ENCODE data around the gene FRMPD4.

FRMPD4 gene

DNA sequence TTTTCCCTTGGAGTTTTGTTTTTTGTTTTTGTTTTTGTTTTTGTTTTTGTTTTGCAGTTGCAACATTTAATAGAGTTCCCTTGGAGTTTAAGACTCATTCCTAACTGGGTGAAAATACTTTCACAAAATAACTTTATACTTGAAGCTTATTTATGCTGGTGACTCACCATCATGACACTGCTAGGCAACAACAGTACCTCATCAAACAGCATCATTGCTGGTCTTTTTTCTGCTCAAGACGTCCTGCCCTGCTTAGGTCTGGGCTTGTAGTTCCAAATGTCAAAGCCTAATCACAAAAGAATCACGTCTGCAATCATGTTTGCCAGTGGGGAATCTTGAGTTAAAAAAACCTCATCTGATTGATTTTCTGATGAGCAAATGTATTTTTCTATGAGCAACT lies 547.3 kb downstream of the FRMPD4 start:
- DNase-seq, result no peak

DNA sequence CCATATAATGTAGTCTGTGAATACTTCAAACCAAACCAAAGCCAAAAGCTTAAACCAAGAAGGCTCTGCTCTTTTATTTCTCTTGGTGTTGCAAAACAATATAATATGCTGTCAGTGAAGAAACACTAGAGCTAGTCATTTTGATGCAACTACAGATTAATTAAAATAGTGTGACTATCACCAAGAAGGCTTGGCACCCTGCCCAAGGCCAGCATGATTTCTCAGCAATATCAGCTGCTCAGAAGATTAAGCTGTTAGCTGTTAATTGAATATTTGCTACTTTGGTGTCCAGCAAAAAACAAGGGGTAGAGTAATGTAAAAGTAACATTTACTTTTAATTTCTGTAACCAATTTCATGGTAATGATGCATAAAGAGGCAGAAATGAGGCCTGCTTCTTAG lies 548.1 kb downstream of the FRMPD4 start:
- DNase-seq, result no peak

DNA sequence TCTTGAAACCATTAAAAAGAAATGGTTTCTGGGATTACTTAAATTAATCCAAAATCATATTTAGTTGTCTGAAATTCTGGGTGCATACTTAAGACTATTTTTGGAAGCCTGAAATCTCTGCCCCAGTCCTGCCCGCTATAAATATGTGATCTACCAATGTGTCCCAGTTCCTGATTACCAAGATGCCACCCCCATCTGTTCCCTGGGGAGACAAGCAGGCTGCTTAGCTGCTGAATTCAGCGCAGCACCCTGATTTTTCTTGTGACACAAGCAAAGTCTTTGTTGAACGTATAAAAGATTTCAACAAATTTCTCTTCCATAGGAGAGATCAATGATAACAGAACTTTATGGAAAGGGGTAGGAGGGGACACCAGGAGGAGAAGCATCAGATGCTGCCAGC lies 552.4 kb downstream of the FRMPD4 start:
- DNase-seq, result no peak

DNA sequence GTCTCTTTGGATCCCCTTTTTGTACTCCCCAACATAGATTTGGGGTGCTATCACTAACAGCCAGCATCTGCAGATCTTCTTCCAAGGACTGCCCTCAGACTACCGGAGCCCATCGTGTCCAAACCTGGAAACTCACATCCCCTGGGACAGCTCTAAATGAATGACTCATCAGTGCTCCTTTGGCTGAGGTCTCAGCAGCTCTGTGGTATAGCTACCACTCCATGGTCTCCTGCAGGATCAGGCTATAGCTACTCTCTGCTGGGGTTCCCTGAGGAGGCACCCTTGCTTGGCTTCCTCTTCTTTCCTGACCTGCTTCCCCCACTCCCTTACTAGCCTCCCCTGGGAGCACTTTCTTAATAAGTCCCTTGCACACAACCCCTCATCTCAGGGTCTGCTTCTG lies 555.5 kb downstream of the FRMPD4 start:
- DNase-seq, result no peak

DNA sequence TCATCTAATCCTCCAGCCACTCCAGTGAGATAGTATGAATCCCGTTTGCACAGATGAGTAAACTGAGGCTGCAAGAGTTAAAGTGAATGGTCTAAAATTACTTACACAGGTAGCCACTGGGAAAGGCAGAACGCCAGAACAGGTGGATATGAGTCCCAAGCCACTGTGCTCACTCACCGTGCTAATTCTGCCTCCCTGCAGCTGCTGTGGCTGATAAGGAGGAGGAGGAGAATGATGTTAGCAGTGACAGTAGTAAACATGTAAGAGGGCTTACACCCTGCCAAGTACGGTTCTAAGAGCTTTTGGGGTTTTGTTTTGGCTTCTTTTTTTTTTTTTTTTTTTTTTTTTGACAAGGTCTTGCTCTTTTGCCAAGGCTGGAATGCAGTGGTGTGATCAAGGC lies 562.5 kb downstream of the FRMPD4 start:
- DNase-seq, result no peak

DNA sequence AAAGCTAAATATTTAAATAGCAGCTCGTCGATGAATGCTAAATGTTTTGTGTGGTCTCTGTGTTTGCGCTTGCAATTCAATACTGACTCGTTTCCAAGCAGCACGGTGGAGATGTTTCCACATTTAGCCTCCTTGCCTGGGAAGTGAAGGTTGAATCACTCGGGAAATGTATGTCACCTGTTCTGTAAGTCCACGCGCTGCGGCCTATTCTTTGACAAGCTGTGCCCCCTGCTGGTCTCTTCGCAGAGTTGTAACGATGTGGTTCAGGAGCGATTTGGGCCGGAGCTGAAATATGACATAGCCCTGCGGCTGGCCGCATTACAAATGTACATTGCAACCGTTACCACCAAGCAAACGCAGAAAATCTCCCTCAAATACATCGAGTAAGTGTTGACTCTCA lies 563.4 kb downstream of the FRMPD4 start:
- DNase-seq, result peak; percentile 60

DNA sequence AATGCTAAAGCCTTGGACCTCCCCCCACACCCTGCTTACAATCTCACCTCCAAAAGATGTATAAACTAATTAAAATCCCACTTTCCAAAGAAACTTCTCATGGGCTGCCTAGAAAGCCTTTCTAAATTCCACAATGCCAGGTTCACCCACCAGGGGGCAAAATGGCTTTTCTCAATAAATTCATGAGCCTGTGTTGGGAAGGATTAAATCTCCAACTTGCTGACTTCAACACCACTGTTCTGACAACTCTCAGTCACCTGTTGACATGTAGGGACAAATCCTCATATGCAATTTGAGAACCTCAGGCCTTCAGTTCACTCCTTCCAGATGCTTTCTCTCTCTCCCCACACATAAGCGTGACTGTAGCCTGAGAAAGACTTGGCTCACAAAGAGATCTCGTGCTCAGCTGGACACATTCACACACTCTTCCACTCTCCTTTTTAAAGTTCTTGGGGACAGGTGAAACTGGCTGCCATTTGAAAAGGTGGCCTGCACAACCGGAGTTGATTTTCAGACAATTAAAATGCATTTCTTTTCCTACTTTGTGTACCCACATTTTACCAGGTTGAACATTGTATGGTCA lies 564.3 kb downstream of the FRMPD4 start:
- no peak for DNase-seq

DNA sequence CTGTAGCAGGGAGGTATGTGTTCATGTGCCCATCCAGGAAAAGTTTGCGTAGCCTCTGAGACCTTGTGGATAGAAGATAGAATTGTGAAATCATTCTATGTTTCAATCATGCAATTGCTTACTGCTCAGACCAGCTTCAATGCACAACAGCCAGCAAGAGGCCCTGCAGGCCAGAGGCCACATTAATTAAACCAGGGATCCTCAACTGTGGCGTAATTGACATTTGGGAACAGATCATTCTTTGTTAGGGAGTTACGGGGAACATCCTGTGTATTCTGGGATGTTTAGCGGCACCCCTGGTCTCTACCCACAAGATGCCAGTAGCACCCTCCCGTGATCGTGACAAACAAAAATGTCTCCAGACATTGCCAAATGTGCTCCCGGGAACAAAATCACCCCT lies 566.4 kb downstream of the FRMPD4 start:
- no peak for DNase-seq

DNA sequence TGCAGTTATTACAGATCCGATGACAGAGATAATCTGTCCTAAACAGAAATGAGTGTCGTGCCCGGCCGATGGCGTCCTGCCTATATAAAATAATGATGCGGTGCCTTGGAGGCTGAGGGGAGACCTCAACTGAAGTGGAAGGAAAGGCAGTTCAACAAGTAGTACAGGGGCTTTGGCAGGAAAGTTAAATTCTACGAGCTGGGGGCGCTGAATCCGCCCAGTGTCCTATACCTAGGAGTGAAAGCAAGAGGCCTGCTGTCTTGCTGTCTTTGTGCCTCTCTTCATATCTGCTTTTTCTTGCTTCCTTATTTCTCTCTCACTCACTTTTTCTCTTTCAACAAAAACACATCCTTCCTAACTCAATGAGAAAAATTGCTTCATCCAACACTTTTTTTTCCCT lies 570.8 kb downstream of the FRMPD4 start:
- no peak for DNase-seq

DNA sequence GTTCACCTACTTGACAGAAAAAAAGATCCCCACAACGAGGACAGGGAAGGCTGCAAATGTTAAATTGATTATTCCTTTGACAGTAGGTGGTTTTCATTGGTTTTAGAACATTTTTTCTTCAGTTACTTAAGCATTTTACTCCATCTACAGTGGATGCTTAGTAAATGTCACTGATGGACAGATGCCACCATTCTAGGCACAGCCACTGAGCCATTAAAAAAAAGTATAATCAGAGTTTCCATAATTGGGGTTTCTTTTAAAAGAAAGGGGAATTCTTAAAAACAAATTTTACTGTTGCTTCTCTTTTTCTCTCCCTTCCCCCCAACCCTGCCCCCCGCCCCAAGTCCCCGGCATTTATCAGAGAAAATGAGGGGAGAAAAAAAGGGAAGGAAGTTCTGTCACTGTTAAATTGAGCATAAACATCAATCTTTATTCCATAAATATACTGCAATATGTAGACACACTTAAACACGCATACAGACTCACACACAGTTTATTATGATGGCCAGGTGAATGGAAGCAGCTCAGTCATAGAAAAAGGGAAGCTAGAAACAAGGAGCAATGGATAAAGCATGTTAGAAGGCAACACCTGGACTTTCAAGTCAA lies 573.3 kb downstream of the FRMPD4 start:
- DNase-seq, result no peak

DNA sequence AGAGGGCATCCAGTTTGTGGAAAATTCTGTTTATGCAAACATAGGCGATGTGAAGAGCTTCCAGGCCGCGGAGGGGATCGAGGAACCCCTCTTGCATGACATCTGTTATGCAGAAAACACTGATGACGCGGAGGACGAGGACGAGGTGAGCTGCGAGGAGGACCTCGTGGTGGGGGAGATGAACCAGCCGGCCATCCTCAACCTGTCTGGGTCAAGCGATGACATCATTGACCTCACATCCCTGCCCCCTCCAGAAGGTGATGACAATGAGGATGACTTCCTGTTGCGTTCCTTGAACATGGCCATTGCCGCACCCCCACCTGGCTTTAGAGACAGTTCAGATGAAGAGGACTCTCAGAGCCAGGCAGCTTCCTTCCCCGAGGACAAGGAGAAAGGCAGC lies 578.3 kb downstream of the FRMPD4 start:
- no peak for DNase-seq

DNA sequence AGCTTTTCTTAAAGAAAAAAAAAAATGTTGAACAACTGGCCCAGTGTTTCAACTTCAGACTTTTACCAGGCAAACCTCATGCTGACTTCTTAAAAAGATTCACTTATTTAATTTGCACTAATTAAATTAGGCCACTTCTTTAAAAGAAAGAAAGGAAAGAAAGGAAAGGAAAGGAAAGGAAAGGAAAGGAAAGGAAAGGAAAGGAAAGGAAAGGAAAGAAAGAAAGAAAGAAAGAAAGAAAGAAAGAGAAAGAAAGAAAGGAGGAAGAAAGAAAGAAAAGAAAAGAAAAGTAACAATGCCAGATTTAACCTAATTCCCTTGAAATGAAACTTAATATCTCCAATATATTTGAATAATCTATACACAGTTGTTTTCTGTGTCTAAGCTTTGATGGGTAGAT lies 581.6 kb downstream of the FRMPD4 start:
- no peak for DNase-seq

DNA sequence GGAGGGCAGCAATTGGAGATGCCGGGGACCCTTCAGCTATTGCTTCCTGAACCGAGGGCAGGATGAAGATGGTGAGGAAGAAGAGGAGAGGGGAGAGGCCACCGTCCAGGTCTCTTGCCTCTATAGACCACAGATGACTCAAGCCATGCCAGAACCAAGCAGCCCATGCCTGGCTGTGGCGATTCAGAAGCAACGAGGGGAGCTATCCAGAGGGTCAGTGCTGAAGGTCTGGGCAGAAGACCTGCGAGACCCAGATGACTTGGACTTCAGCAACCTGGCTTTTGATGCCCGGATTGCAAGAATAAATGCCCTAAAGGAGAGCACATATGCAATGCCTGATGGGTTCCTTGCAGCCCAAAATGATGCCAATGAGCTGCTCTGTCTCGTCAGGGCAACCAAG lies 582.8 kb downstream of the FRMPD4 start:
- DNase-seq, result peak; percentile 1

DNA sequence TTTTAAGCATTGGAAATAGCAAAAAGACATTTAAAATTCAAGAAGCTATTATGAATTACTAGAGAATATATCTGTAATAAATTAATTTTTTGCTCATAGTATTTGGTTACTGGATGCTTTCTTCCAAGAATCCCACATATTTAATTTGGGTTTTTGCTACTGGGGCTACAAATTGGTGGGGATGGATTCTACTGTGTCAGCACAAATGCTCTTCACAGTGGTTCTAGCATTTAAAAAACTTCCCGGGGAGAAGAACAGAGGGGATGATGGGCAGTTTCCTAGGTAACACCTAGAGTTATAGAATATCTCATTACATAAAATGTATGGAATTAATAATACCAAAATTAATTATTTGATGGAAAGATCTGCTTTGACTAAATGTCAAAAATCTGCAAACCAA lies 584.0 kb downstream of the FRMPD4 start:
- no peak for DNase-seq

DNA sequence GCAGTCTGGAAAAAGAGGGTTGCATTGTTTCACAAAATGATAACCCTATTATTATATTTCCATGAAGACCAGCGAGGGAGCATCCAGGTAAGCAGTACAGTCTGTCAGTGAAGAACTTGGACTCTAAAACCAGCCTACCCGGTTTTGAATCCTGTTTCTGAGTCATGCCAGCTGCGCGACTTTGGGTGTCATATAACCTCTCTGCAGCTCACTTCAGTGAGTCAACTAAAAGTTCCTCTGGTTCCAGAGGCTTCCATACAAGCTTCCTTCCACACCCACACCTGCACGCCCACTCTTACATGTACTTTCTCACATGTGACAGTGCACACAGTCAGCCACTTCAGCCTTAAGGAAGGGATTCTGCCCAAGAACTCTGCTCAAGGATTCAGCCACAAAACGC lies 603.1 kb downstream of the FRMPD4 start:
- DNase-seq, result no peak

DNA sequence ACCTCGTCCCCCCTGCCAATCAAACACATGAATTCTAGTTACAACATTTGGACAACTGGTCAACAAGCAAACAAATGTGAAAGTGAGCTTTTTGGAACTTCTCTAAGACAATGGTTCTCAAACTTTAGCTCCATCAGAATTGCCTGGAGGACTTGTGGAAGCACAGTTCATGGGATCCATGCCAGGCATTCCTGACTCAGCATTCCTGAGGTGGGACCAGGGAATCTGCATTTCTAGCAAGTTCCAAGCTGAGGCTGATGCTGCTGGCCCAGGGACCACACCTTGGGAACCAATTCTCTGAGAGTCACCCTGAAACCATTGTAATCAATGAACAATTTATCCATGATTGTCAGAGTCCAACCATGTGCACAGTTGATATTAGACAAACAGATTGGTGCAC lies 609.2 kb downstream of the FRMPD4 start:
- no peak for DNase-seq

DNA sequence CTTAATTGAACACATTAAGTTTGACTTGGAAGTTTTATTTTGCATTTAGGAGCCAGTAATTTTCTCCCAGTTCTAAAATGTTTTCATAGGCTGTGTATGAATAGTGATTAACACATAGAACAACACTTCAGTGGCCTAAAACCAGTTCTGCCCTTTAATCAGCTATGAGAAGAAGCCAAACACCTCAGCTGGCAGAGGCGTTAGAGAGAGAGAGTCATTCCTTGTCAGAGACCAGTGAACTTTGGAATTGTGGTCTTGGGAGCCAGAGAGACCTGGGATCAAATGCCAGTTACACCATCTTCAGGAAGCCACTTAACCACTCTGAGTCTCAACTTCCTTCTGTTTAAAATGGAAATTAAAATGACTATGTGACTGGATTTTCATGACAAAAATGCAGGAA lies 613.6 kb downstream of the FRMPD4 start:
- no peak for DNase-seq

DNA sequence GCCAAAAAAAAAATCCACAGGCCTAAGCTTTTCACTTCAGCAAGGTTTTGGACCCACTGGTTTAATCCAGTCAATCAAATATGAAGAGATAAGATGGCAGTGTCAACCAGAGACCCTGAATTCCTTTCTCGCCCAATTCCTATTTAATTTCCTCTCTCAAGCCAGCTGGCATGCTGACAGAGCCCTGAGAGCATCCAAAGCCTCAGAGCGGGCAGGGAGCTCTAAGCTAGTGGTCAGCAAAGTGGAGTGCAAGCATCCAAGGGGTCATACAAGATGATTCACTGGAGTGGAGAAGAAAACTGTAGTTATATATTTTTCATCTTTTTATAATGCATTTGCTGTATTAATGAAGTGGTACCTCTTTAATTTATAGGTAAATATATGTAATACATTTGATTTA lies 615.1 kb downstream of the FRMPD4 start:
- no peak for DNase-seq

DNA sequence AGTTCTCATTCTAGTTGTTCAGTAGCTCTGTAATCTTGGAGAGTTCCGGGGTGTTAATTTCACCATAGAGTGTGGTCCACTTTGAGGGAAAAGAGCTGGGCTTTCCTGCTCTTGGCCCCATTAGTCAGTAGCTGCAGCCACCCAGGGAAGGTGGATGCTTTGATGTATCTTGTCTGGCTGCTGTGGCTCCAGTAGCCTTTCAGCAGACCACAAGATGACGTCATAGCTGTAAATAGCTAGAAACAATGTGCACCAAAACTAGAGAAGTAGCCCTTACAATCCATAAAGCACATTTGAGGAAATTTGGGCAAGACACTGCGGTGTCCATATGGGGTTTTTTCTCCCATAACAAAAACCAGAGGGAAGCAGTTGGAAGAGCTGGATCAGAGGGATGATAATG lies 620.0 kb downstream of the FRMPD4 start:
- peak; percentile 7 for DNase-seq

DNA sequence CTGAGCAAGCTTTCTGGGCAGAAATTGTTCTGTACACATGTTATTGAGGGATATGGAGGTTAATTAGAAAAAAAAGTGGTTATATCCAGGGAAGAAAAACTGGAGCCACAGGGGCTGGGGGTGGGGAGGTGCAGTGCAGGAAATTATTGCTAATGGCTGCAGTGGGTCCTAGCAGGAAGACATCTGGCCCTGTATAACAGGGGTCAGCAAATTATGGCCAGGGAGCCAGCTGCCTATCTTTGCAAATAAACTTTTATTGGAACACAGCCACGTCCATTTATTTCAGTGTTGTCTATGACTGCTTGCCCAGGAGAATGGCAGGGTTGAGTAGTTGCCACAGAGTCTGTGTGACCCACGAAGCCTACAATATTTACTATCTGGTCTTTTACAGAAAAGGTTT lies 629.6 kb downstream of the FRMPD4 start:
- no peak for DNase-seq

DNA sequence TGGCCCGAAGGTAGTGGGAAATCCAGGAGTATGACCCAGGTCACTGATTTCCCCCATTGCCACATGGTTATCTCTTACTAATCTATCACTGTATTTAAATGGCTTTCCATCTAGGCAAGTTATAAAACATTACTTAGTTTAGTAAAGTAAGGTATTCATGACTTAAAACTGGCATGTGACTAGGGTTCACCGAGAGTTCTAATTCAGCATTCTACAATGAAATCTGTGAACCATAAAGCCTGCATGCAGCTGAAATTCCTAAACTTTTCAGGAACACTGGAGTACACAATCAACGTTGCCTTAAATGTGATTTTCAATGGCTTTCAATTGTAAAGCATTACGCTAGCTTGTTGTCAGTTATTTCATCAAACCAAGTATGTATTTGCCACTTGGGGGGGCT lies 630.2 kb downstream of the FRMPD4 start:
- DNase-seq, result no peak

DNA sequence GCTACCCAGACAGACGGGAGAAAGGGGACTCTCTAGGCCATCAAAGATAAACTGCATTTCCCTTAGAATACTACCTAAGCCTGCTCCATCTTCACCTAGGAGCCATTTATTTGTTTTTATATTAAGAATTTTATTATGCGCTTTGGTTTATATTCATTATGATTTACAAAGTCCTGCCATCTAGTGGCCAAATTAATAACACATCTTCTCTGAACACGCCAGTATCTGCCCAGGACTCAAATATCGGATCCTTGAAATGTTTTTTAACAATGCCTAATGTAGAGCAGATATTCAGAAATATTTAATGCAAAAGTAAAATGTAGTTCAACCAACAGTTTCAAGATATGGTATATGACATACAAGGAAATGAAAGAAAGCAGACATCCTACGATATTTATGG lies 632.2 kb downstream of the FRMPD4 start:
- no peak for DNase-seq

DNA sequence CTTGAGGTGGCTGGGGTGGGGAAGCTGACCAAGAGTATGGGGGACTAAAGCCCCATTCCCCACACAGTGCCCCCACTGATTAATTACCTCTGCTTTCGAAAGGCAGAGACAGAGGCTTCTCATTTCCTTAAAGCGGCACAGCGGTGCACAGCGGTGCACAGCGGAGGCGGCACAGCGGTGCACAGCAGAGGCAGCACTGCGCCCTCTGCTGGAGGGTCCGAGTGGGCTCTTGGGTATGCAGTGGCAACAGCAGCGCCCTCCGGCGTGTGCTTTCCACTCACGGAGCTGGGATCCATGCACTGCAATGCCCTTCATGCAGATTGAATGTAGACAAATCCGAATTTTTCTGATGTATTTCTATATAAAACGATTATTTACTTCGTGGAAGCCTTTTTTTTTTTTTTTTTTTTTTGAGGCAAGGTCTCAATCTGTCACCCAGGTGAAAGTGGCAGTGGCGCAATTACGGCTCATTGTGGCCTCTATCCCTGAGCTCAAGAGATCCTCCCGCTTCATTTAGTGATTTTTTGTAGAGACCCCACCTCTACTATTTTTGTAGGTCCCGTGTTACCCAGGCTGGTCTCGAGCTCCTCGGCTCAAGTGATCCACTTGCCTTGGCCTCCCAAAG lies 633.3 kb downstream of the FRMPD4 start:
- DNase-seq, result peak; percentile 18
